DND-41 (cell line): ENCODE results near the gene TRIM22.
A peak's percentile ranks its signal among the peaks of the same experiment; 100 is the strongest.
"Not testable (repeated sequence)": the region's sequence is repeated elsewhere in the genome, so short reads cannot be mapped to it uniquely, and the experiment has no call there.

ENCODE experiments used
- ATAC-seq: fragments of 200-7000 bp; cut with Tn5 transposase; 3 replicates; pipeline ENCODE4 v1.9.1; 2021; ENCODE audit warnings: low read depth; ENCODE audit not compliant: insufficient read depth
- DNase-seq: peaks from one replicate; pipeline ENCODE4 v3.0.0-alpha.2; 2020
- H2AFZ ChIP-seq: 2 replicates; pipeline ENCODE4 v1.6.0; 2012; ENCODE audit warnings: low read depth, low read length
- H3K27ac ChIP-seq: 2 replicates; pipeline ENCODE4 v1.5.1; 2012; ENCODE audit warnings: low read length, inconsistent platforms
- H3K27me3 ChIP-seq: fragments of 200-600 bp; sonication (generic); 2 replicates; pipeline ENCODE4 v1.6.0; 2012; ENCODE audit warnings: low read length, mild to moderate bottlenecking, inconsistent platforms; ENCODE audit not compliant: insufficient read depth, poor library complexity
- H3K36me3 ChIP-seq: 2 replicates; pipeline ENCODE4 v1.5.1; 2012; ENCODE audit warnings: low read length, inconsistent platforms; ENCODE audit not compliant: insufficient read depth
- H3K4me1 ChIP-seq: 2 replicates; pipeline ENCODE4 v1.5.1; 2012; ENCODE audit warnings: mild to moderate bottlenecking, low read length; ENCODE audit not compliant: insufficient read depth
- H3K4me2 ChIP-seq: 2 replicates; pipeline ENCODE4 v1.6.0; 2012; ENCODE audit warnings: mild to moderate bottlenecking, moderate library complexity, low read length, inconsistent platforms; ENCODE audit not compliant: insufficient read depth
- H3K4me3 ChIP-seq, 2 experiments: fragments of 200-600 bp in 1 of 2; shearing (Covaris generic) in 1 of 2; 2 replicates each; pipeline ENCODE4 v1.5.1; 2012 to 2016; ENCODE audit warnings: inconsistent platforms in 2 of 2, low read length in 2 of 2, mild to moderate bottlenecking in 2 of 2, low read depth in 1 of 2, moderate library complexity in 1 of 2
- H3K79me2 ChIP-seq: 2 replicates; pipeline ENCODE4 v1.6.0; 2012; ENCODE audit warnings: low read length, inconsistent platforms; ENCODE audit not compliant: insufficient read depth
- H3K9ac ChIP-seq: 2 replicates; pipeline ENCODE4 v1.6.0; 2012; ENCODE audit warnings: low read depth, mild to moderate bottlenecking, inconsistent platforms, low read length, moderate library complexity
- H3K9me3 ChIP-seq: 2 replicates; pipeline ENCODE4 v1.5.1; 2012; ENCODE audit warnings: low read length, moderate library complexity, mild to moderate bottlenecking, inconsistent platforms; ENCODE audit not compliant: insufficient read depth, severe bottlenecking
- H4K20me1 ChIP-seq: 2 replicates; pipeline ENCODE4 v1.6.0; 2012; ENCODE audit warnings: low read length; ENCODE audit not compliant: insufficient read depth
- EZH2 ChIP-seq: IDR thresholded peaks from 3 replicates; pipeline ENCODE4 v1.6.1; 2012; ENCODE audit warnings: borderline replicate concordance, low read depth, mild to moderate bottlenecking, moderate library complexity, low read length, inconsistent platforms; ENCODE audit not compliant: severe bottlenecking
- TF ChIP-seq, protein P1 (sequence below): IDR thresholded peaks from 2 replicates; pipeline ENCODE4 v1.5.1; 2012; ENCODE audit warnings: borderline replicate concordance, low read length, moderate library complexity, mild to moderate bottlenecking; ENCODE audit not compliant: poor library complexity, severe bottlenecking; ENCODE audit errors: extremely low read depth

The TRIM22 gene

DNA sequence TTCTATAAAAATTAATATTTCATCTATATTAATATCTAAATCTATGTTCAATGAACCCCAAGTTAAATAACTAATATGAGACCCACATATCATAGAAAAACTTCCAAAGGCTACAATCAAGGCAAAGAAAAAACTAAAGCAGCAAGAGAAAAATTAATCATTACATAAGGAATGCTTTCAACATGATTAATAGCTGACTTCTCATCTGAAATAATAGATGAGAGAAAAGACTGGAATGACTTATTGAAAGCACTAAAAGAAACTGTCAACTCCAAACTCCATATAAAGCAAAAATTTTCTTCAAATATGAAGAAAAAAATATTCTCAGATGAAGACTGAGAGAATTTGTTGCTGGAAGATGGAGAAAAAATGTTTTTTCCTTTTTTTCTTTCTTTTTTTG lies 17.8 kb upstream of the TRIM22 start:
- H3K79me2 ChIP-seq, result peaks cover 10% of the 10 kb centered on the region; the same call in 1 of the 2 replicates
- TF ChIP-seq, protein P1, sequence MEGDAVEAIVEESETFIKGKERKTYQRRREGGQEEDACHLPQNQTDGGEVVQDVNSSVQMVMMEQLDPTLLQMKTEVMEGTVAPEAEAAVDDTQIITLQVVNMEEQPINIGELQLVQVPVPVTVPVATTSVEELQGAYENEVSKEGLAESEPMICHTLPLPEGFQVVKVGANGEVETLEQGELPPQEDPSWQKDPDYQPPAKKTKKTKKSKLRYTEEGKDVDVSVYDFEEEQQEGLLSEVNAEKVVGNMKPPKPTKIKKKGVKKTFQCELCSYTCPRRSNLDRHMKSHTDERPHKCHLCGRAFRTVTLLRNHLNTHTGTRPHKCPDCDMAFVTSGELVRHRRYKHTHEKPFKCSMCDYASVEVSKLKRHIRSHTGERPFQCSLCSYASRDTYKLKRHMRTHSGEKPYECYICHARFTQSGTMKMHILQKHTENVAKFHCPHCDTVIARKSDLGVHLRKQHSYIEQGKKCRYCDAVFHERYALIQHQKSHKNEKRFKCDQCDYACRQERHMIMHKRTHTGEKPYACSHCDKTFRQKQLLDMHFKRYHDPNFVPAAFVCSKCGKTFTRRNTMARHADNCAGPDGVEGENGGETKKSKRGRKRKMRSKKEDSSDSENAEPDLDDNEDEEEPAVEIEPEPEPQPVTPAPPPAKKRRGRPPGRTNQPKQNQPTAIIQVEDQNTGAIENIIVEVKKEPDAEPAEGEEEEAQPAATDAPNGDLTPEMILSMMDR, result no peak
- no peak for TF ChIP-seq EZH2
- no peaks in the 10 kb centered on the region for H3K27me3 ChIP-seq
- H3K4me2 ChIP-seq, result no peak overlapping the region
- DNase-seq (no peak), ATAC-seq (no peak)
- H3K9ac ChIP-seq, result no peak overlapping the region
- no peak overlapping the region for H2AFZ ChIP-seq
- H3K9me3 ChIP-seq, result no peaks in the 10 kb centered on the region
- no peak overlapping the region for H3K27ac ChIP-seq
- H4K20me1 ChIP-seq, result peaks cover 5% of the 10 kb centered on the region; the same call in 1 of the 2 replicates
- H3K4me1 ChIP-seq, result no peaks in the 10 kb centered on the region
- H3K4me3 ChIP-seq, result no peak overlapping the region
- peaks cover 49% of the 10 kb centered on the region for H3K36me3 ChIP-seq

DNA sequence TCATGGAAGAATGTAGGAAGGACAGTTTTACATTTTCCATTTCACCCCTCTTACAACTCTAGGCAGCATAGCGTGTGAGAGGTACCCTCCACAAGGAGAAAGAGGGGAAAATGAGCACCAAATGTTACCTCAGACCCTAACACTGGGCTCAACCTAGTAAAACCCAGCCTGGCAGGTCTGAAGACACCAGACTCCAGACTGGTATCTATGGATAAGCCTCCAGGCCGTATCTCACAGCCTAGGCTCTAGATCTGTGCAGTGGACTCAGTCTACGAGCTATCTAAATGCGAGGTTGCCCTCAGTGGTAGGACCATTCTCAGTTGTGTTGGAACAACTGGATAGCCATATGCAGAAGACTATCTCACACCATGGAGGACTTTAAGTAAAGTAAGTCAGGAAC lies 15.2 kb upstream of the TRIM22 start:
- H3K27me3 ChIP-seq, result no peaks in the 10 kb centered on the region
- TF ChIP-seq EZH2, result no peak
- TF ChIP-seq, protein P1, result no peak
- no peak overlapping the region for H3K9ac ChIP-seq
- H3K4me1 ChIP-seq, result no peaks in the 10 kb centered on the region
- peaks cover 3% of the 10 kb centered on the region for H3K9me3 ChIP-seq
- H4K20me1 ChIP-seq, result peaks cover 5% of the 10 kb centered on the region; the same call in 1 of the 2 replicates
- no peak overlapping the region for H3K4me3 ChIP-seq
- peaks cover 10% of the 10 kb centered on the region; the same call in 1 of the 2 replicates for H3K79me2 ChIP-seq
- no peak for DNase-seq
- H3K36me3 ChIP-seq, result peaks cover 50% of the 10 kb centered on the region
- 0 out of 3 replicates have a peak, but pooled peaks have one; percentile 9 for ATAC-seq
- H3K27ac ChIP-seq, result no peak overlapping the region
- no peak overlapping the region for H3K4me2 ChIP-seq
- H2AFZ ChIP-seq, result no peak overlapping the region

DNA sequence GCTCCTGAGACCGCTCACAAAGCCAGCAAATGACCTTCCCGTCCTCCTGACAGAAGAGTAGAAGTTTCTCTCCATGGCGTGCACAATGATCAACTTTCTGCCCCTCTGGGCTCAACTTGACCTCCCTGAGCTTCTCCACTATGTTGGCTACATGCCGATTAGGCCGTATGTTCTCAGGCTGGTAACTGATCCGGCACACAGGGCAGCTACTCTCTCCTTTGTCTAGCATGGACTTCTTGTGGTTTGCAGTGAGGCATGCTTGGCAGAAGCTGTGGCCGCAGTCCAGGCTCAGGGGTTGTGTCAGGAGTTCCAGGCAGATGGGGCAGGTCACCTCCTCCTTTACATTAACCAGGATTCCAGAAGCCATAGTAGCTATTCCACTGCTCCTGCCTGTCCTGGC lies 9.8 kb upstream of the TRIM22 start:
- Histone ChIP-seq H3K4me1 (peaks cover 18% of the 10 kb centered on the region), H4K20me1 (no peaks in the 10 kb centered on the region; the same call in 1 of the 2 replicates), H3K9ac (no peak overlapping the region), H3K79me2 (peaks cover 23% of the 10 kb centered on the region), H3K4me3 (no peak overlapping the region), H3K27ac (no peak overlapping the region), H2AFZ (no peak overlapping the region), H3K4me2 (no peak overlapping the region), H3K27me3 (no peaks in the 10 kb centered on the region), H3K36me3 (peaks cover 26% of the 10 kb centered on the region), H3K9me3 (peaks cover 3% of the 10 kb centered on the region)
- ATAC-seq (no peak), DNase-seq (no peak)
- no peak for TF ChIP-seq EZH2
- TF ChIP-seq, protein P1, result no peak

- Histone ChIP-seq H3K4me1 (peaks cover 26% of the 10 kb centered on the region), H3K79me2 (peaks cover 23% of the 10 kb centered on the region), H3K4me2 (peak overlapping the region; percentile 72), H3K4me3 (peak overlapping the region in 1 of 2 experiments; percentile 79; a peak in 1 of 4 replicates), H3K36me3 (peaks cover 19% of the 10 kb centered on the region)
- not testable (repeated sequence) for H4K20me1 ChIP-seq, H3K9ac ChIP-seq, DNase-seq, ATAC-seq, H3K27me3 ChIP-seq, H3K27ac ChIP-seq, H2AFZ ChIP-seq, H3K9me3 ChIP-seq
These were observed 6.6 kb upstream of the TRIM22 start for GRCh38 chr11:5682890-5683441.

DNA sequence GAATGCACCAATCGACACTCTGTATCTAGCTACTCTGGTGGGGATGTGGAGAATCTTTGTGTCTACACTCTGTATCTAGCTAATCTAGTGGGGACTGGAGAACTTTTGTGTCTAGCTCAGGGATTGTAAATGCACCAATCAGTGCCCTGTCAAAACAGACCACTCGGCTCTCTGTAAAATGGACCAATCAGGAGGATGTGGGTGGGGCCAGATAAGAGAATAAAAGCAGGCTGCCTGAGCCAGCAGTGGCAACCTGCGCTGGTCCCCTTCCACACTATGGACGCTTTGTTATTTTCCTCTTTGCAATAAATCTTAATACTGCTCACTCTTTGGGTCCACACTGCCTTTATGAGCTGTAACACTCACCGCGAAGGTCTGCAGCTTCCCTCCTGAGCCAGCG lies 6.0 kb upstream of the TRIM22 start:
- H3K27ac ChIP-seq, H3K27me3 ChIP-seq, H2AFZ ChIP-seq, H3K9me3 ChIP-seq, H4K20me1 ChIP-seq, ATAC-seq: not testable (repeated sequence)
- H3K79me2 ChIP-seq, result peaks cover 23% of the 10 kb centered on the region
- H3K36me3 ChIP-seq, result peaks cover 13% of the 10 kb centered on the region
- peak overlapping the region; percentile 68 for H3K9ac ChIP-seq
- peak overlapping the region; percentile 72 for H3K4me2 ChIP-seq
- H3K4me3 ChIP-seq, result peak overlapping the region; percentile 45 to 79; a peak in 3 of 4 replicates
- DNase-seq, result peak; percentile 61
- peaks cover 29% of the 10 kb centered on the region for H3K4me1 ChIP-seq
